ENCODE data around the gene TNFSF10.
"Not testable (repeated sequence)": the region's sequence is repeated elsewhere in the genome, so short reads cannot be mapped to it uniquely, and the experiment has no call there.

DNA sequence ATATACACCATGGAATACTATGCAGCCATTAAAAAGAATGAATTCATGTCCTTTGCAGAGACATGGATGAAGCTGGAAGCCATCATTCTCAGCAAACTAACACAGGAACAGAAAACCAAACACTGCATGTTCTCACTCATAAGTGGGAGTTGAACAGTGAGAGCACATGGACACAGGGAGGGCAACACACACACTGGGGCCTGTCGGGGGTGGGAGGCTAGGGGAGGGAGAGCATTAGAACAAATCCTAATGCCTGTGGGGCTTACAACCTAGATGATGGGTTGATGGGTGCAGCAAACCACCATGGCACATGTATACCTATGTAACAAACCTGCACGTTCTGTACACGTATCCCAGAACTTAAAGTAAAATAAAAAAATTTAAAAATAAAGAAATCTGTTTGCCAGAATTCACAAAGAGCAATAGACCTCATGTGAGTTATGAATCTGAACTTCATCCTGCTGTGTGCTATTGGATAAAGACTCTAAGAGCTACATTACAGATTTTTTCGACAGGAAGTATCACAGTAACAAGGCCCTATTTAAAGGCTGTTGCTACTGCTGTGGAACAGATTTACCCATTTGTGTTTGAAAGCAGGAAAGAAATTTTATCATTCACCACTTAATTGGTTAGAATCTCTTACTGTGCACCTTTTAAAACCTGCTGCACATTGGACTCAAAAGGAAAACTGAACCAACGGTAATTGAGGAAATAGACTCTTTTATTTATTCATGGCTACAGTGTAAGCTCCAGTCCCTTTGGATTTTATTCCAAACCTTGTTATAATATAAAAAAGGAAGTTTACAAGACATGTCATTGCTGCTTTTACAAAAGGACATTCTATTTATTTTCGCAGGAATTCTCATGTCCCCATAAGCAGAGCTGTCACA, 1.1 kb downstream of the TNFSF10 start:
- TF ChIP-seq, protein P1, sequence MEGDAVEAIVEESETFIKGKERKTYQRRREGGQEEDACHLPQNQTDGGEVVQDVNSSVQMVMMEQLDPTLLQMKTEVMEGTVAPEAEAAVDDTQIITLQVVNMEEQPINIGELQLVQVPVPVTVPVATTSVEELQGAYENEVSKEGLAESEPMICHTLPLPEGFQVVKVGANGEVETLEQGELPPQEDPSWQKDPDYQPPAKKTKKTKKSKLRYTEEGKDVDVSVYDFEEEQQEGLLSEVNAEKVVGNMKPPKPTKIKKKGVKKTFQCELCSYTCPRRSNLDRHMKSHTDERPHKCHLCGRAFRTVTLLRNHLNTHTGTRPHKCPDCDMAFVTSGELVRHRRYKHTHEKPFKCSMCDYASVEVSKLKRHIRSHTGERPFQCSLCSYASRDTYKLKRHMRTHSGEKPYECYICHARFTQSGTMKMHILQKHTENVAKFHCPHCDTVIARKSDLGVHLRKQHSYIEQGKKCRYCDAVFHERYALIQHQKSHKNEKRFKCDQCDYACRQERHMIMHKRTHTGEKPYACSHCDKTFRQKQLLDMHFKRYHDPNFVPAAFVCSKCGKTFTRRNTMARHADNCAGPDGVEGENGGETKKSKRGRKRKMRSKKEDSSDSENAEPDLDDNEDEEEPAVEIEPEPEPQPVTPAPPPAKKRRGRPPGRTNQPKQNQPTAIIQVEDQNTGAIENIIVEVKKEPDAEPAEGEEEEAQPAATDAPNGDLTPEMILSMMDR (IDR thresholded peaks at IDR 0.05), result not testable (repeated sequence)
- not testable (repeated sequence) for TF ChIP-seq POLR2A (IDR thresholded peaks at IDR 0.05)
